ENCODE results near the gene CD300LF.

Gene CD300LF

GRCh38 chr17:74729866-74730265 is 17.1 kb upstream of the CD300LF start:
- no peak for DNase-seq (ENCODE audit: low read depth)

GRCh38 chr17:74729368-74729767 is 16.6 kb upstream of the CD300LF start:
- no peak for DNase-seq (ENCODE audit: low read depth)

DNA sequence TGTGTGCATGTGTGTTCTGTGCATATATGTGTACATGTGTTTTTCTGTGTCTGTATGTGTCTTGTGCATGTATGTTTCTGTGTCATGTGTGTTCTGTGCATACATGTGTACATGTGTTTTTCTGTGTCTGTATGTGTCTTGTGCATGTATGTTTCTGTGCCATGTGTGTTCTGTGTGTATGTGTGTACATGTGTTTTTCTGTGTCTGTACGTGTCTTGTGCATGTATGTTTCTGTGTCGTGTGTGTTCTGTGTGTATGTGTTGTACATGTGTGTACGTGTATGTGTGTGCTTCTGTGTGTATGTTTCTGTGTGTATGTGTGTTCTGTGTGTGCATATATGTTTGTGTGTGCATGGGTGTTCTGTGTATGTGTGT is 16.0 kb upstream of the CD300LF start:
- DNase-seq (ENCODE audit: low read depth): no peak

DNA sequence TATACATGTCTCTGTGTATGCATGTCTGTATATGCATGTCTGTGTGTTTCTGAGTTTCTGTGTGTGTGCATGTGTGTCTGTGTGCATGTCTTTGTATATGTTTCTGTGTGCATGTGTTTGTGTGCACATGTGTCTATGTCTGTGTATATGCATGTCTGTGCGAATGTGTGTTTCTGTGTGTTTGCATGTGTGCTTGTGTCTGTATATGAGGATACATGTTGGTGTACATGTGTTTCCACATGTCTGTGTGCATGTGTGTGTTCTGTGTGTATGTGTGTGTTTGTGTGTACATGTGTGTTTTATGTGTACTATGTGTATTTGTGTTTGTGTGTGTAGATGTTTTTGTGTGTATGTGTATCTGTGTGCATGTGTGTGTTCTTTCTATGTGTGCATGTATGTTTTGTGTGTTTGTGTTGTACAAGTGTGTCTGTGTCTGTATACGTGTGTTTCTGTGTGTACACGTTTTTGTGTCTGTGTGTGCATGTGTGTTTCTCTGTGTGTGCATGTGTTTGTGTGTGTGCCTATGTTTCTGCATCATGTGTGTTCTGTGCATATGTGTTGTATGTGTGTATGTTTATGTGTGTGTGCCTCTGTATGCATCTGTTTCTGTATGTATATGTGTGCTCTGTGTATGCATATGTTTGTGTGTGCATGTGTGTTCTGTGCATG is 15.4 kb upstream of the CD300LF start:
- DNase-seq (ENCODE audit: low read depth): no peak

DNA sequence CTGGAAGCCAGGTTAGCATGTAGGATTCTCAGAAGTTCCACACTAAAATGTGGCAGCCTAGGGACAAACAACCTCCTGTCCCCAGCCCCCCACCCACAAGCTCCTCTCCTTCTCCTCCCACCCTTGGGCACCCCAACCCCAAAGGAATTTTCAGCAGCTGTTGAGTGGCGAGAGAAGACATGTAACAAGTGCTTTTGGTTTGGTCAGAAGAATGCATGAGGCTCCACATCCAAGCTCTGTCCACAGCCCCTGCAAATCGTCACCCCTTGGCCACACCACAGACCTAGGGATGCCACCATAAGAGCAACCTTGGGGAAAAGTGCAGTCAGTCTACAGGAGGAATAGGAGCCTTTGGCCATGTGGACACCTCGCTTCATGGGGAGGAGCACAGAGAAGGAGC is 12.4 kb upstream of the CD300LF start:
- DNase-seq (ENCODE audit: low read depth): no peak

DNA sequence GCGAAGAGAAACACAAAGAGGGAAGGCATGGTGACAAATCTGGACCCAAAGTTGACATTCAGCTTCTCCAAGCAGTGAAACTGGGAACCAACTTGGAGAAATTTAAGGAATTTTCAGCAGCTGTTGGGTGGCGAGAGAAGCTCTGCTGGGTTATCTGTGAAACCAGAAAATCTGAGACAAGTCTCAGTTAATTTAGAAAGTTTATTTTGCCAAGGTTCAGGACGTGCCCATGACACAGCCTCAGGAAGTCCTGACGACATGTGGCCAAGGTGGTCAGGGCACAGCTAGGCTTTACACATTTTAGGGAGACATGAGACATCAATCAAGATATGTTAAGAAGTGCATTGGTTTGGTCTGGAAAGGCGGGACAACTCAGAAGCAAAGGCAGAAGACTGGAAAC is 11.2 kb upstream of the CD300LF start:
- no peak for DNase-seq (ENCODE audit: low read depth)

DNA sequence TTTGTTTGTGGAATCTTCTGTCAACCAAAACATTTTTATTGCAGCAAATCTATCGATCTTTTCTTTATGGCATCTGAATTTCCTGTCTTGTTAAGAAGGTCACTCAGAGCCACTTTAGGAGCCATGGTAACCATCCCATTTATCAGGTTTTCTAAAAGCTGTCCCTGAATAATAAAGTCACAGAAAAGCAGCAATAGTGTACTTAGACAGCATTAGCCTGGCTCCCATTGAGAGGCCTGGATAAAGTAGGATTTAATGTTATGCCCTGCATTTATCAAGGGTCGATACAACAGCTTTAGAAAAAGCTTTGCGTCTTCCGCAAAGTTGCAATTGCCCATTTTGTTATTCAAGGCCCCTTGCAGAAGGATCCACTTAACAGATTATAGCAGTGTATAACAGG is 10.1 kb upstream of the CD300LF start:
- no peak for DNase-seq (ENCODE audit: low read depth)

DNA sequence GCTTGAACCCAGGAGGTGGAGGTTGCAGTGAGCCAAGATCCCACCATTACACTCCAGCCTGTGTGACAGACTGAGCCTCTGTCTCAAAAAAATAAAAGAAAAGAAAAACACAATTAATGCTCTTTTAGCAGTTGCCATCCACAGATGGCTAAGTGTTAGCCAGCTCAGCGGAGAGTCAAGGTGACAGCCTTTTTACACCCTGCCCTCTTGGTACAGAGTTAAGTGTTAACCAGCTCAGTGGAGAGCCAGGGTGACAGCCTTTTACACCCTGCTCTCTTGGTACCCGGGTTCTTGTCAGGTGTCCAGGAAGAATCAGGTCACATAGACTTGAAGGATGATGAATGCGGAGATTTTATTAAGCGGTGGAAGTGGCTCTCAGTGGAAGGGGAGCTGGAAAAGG is 7.8 kb upstream of the CD300LF start:
- DNase-seq (ENCODE audit: low read depth): no peak

DNA sequence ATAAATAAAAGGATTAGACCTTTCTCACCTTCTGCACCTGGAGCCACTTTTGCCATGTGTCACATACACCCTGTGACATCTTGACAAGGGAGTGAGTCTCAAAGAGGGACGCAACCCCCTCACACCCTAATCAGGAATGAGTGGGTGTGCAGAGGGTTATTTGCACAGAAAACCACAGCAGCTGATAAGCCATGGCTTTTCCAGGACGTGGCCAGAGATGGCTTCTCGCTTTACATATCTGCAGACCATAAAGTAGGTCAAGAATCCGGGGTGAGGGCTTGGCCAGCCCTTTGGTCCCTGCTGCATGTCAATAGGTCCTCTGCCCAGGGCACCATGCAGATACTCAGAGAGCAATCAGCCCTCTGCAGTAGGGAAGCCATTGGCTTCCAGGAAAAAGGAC is 2.4 kb upstream of the CD300LF start:
- no peak for DNase-seq (ENCODE audit: low read depth)

DNA sequence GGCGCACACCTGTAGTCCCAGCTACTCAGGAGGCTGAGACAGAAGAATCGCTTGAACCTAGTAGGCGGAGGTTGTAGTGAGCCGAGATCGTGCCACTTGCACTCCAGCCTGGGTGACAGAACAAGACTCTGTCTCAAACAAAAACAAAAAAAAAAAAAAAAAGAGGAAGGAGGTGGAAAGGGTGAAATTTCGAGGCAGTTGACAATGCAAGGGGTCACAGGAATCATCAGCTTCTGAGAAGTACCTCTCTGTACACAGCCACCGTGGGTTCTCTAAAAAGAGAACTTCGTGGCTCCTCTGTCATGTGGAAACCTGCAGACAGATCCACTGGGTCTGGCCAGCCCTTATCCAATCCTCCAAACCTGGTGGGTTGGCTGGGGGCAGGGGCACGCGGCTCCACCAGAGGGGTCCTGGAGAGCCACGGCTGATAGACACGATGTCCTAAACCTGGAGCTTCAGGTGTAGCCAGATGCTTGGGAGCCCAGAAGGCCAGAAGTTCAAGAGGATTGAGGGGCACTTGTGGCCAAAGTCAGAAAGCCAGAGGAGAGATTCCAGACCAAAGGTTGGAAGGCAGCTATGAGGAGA is 540 bp upstream of the CD300LF start:
- DNase-seq (ENCODE audit: low read depth): no peak

GRCh38 chr17:74712301-74712700 is 422 bp downstream of the CD300LF start:
- no peak for DNase-seq (ENCODE audit: low read depth)

DNA sequence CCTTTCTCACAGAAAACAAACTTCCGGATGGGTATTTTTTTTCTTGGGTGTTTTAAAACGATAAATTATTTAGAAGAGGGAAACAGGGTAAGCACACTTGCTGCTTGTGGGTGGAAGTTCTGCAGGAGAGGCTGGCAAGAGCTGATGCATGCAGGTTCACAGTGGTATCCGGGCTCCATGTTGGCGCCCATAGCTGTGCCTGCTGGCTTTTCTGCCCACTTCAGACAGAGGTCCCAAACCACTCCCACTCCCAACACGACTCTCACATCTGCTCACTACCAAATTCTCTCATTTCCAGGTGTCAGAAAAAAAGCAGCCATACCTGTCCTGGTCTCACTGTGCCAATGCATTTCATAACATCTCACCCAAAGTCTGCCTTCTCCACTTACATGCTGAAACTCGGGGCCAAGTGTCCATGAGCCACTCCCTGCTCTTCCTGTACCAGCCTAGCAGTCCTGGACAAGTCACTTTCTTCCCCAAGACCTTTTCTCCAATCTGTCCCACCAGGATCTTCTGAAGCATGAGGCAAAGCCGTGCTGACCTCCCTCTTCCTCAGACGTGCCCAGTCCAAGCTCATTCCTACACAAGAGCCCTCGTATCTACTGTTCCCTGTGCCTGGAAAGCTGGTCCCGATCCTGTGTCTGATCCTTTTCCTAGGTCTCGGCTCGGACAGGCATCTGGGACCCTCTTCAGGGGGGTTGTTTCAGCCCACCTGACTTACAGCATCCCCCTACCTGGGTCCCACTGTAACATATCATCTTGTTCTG is 1.5 kb downstream of the CD300LF start:
- DNase-seq (ENCODE audit: low read depth): no peak

DNA sequence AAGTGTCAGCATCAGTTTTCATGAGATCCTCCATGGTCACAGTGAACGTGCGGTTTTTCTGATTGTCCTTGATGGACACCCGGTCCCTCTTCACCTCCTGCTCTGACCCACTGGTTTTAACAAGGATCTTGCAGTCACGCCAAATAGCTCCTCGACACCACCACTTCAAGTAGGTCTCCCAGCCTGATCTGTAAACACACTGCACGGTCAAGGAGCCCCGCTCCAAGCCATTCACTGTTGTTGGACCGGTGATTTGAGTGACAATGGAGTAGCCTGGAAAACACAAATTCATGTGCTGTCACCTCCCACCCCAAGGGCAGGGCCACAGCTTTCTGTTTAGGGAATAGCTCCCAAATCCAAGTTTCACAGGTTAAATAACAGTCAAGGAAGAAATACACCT is 8.2 kb downstream of the CD300LF start:
- no peak for DNase-seq (ENCODE audit: low read depth)

GRCh38 chr17:74703311-74703710 is 9.4 kb downstream of the CD300LF start:
- DNase-seq (ENCODE audit: low read depth): no peak

GRCh38 chr17:74702116-74702871 is 10.4 kb downstream of the CD300LF start:
- no peak for DNase-seq (ENCODE audit: low read depth)

DNA sequence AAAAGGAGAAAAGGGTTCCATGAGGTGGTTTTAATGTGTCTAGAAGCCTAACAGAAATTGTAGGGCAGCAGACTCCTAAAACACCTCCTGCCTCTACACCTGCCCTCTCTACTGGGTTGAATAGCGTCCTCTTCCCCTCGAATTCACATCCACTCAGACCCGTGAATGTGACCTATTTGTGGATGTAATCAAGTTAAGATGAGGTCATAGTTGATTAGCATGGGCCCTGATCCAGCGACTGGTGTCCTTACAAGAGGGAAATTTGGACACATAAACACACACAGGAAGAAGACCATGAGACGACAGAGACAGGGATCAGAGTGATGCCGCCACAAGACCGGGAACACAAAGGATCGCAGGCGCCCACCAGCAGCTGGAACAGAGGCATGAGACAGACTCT is 13.5 kb downstream of the CD300LF start:
- DNase-seq (ENCODE audit: low read depth): no peak

- DNase-seq (ENCODE audit: low read depth): no peak
These were observed 14.7 kb downstream of the CD300LF start for GRCh38 chr17:74698069-74698468.

DNA sequence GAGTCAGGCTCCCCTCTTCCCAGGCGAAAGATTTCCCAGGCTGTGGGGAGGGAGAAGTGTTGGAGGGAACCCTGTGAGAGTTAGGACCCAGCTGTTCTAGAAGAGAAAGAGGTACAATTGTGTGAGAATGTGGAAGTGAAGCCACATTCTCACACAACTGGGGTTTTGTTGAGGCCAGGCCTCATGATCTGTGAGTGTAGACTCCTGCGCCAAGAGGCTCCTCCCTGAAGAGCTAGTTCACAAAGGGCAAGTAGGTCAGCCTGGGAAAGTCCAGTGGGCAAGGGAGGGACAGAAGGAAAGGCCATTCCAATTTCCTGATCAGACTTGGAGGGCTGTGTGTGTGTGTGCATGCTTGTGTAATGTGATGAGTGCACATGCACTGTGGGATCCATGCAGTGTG is 15.2 kb downstream of the CD300LF start:
- no peak for DNase-seq (ENCODE audit: low read depth)

DNA sequence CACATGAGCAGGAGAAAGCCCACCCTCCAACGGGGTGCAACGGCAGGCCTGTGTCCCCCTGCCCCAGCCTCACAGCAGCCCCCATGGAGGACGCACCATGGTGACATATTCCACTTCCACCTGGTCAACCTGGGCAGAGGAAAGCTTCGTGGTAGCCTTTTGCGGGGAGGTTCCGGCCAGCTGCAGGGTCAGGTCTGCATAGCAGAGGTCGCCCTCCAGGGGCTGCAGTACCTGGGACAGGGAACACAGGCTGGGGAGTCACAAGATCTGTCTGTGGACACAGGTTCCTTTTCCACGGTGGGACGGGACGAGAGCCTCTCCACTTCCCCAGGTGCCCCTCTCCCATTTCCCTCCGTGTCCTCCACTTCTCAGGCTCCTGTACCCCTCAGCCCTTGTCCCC is 17.1 kb downstream of the CD300LF start:
- DNase-seq (ENCODE audit: low read depth): no peak

DNA sequence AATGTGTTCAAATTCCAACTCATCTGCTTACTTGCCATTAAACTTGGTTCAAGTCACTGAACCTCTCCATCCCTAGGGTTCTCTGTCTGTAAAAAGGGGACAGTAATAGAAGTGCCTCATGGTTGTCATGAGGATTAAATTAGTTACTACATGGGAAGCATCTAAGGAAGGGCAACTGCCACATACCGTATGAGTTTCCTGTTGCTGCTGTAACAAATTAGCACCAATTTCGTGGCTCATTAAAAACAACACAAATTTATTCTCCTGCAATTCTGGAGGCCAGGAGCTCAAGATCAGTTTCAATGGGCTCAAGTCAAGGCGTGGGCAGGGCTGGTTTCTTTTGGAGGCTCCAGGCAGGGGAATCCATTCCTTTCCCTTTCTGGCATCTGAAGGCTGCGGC is 18.6 kb downstream of the CD300LF start:
- DNase-seq (ENCODE audit: low read depth): no peak

GRCh38 chr17:74691151-74691550 is 21.6 kb downstream of the CD300LF start:
- DNase-seq (ENCODE audit: low read depth): no peak

DNA sequence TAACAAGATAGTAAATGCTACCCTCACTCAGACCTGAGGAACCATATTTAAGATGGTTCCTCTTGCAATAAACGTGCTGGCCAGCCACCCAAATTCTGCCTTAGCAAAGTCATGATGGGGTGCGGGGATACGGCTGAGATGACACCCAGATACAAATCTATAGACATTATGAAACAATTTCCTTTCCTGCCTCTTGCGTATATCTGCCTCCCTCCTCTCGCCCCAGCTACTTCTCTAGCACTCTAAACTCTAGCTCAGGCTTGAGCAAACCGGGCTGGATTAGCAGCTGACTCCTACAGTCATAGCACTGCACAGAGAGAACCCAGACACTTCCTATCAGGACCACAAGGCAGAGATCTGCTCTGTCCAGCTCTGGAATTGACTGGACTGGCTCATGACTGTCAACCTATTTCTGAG is 22.3 kb downstream of the CD300LF start:
- DNase-seq (ENCODE audit: low read depth): no peak

DNA sequence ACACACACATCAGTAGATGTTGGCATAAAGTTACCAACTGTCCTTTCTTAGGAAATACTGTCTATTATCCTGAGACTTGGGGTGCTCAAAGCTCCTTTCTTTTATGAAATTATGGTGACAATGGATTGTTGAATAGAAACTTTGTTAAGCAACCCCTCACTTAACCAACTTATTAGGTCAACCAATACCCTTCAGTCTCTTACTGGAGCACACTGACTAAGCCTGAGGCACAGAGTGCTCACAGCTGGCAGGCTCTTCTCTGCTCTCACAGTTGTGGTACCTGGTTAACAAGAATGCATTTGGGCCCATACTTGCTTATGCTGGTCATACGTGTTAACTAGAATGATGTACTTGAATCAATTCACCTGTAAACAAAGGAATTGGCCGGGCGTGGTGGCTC is 24.8 kb downstream of the CD300LF start:
- DNase-seq (ENCODE audit: low read depth): no peak

All from stimulated activated CD4-positive, alpha-beta T cell treated with anti-CD3 and anti-CD28 coated beads, Interleukin-2, amount 100 ng/mL, for 4 hours (primary cell).